Activated naive CD4-positive, alpha-beta T cell treated with anti-CD3 and anti-CD28 coated beads, Interleukin-2, amount 50 U/mL, for 72 hours (primary cell): Measurements from ENCODE around the gene KCNMB4. TPM values are rescaled to one million over a fixed set of nuclear protein-coding genes. Genes with fewer than 3 reads are reported as not detected.
"Not testable (repeated sequence)": the region's sequence is repeated elsewhere in the genome, so short reads cannot be mapped to it uniquely, and the experiment has no call there.

Source experiments
- ATAC-seq, 2 donors: fragments of 150-1000 bp; cut with Tn5 transposase; 2 replicates each; pipeline ENCODE4 v1.10.0; 2021; ENCODE audit warnings: mild to moderate bottlenecking in 2 of 2, moderate library complexity in 2 of 2
- DNase-seq, 2 donors: peaks; one replicate each; pipeline ENCODE4 v3.0.0; 2021 to 2022; ENCODE audit warnings: low spot score in 2 of 2
- H3K27ac Mint-ChIP-seq, 2 donors: one replicate each; pipeline ENCODE4 v1.8.0; 2022; ENCODE audit warnings: mild to moderate bottlenecking in 2 of 2, mixed read lengths in 2 of 2
- H3K36me3 Mint-ChIP-seq, 2 donors: one replicate each; pipeline ENCODE4 v1.8.0; 2022; ENCODE audit warnings: mixed read lengths in 2 of 2
- H3K9me3 Mint-ChIP-seq, 2 donors: one replicate each; pipeline ENCODE4 v1.8.0; 2022; ENCODE audit warnings: mixed read lengths in 2 of 2
- total RNA-seq, 2 donors: library from RNA; stranded (reverse); gene quantifications; one replicate each; pipeline ENCODE4 v1.2.3, GENCODE V29; 2022

The KCNMB4 gene
- total RNA-seq, 2 donors from 2014 or later = 1.0 to 1.3 TPM

GRCh38 chr12:70364695-70365397, 1.2 kb upstream of the KCNMB4 start:
- Mint-ChIP-seq H3K9me3 (no peaks in the 10 kb centered on the region), H3K27ac (no peak overlapping the region), H3K36me3 (peaks cover 0 to 9% of the 10 kb centered on the region in 2 donors)
- ATAC-seq (no peak), DNase-seq (no peak)

- H3K27ac Mint-ChIP-seq = no peak overlapping the region
- ATAC-seq (no peak), DNase-seq (no peak)
- peaks cover 0 to 9% of the 10 kb centered on the region in 2 donors for H3K36me3 Mint-ChIP-seq
- H3K9me3 Mint-ChIP-seq = no peaks in the 10 kb centered on the region
Observed at GRCh38 chr12:70365398-70365647, 767 bp upstream of the KCNMB4 start.

GRCh38 chr12:70366581-70367257, 629 bp downstream of the KCNMB4 start:
- ATAC-seq (peak; percentile 41 to 57), DNase-seq (peak; percentile 53 to 61)
- peak overlapping the region in 1 of 2 donors; percentile 88 for H3K27ac Mint-ChIP-seq
- peaks cover 0 to 11% of the 10 kb centered on the region in 2 donors for H3K36me3 Mint-ChIP-seq
- no peaks in the 10 kb centered on the region for H3K9me3 Mint-ChIP-seq

GRCh38 chr12:70367258-70368141, 1.4 kb downstream of the KCNMB4 start:
- no peak for ATAC-seq
- H3K27ac Mint-ChIP-seq = peak overlapping the region in 1 of 2 donors; percentile 88
- H3K9me3 Mint-ChIP-seq = no peaks in the 10 kb centered on the region

GRCh38 chr12:70372881-70373280, 6.8 kb downstream of the KCNMB4 start:
- H3K27ac Mint-ChIP-seq = no peak overlapping the region
- peaks cover under 1 to 9% of the 10 kb centered on the region in 2 donors for H3K36me3 Mint-ChIP-seq
- ATAC-seq (no peak), DNase-seq (no peak)
- H3K9me3 Mint-ChIP-seq = no peaks in the 10 kb centered on the region

More at GRCh38 chr12:70367258-70368141, 1.4 kb downstream of the KCNMB4 start:
- no peak for DNase-seq
- H3K36me3 Mint-ChIP-seq = peaks cover 0 to 18% of the 10 kb centered on the region in 2 donors

GRCh38 chr12:70379846-70380245, 13.8 kb downstream of the KCNMB4 start:
- no peak overlapping the region for H3K27ac Mint-ChIP-seq

GRCh38 chr12:70383484-70383883, 17.4 kb downstream of the KCNMB4 start:
- ATAC-seq (no peak), DNase-seq (no peak)
- H3K36me3 Mint-ChIP-seq = peaks cover 0 to 10% of the 10 kb centered on the region in 2 donors
- H3K9me3 Mint-ChIP-seq = peaks cover 0 to 8% of the 10 kb centered on the region in 2 donors
- H3K27ac Mint-ChIP-seq = peak overlapping the region in 1 of 2 donors; percentile 60

More at GRCh38 chr12:70379846-70380245, 13.8 kb downstream of the KCNMB4 start:
- no peak for DNase-seq
- ATAC-seq = peak; percentile 78 to 96
- Mint-ChIP-seq H3K36me3 (peaks cover 4 to 6% of the 10 kb centered on the region in 2 donors), H3K9me3 (peaks cover 4% of the 10 kb centered on the region in 2 donors)

GRCh38 chr12:70383886-70384285, 17.8 kb downstream of the KCNMB4 start:
- Mint-ChIP-seq H3K27ac (peak overlapping the region in 1 of 2 donors; percentile 60), H3K9me3 (peaks cover 0 to 8% of the 10 kb centered on the region in 2 donors), H3K36me3 (peaks cover 0 to 10% of the 10 kb centered on the region in 2 donors)
- DNase-seq (no peak), ATAC-seq (no peak)

- Mint-ChIP-seq H3K9me3 (peaks cover 4% of the 10 kb centered on the region in 2 donors), H3K27ac (no peak overlapping the region), H3K36me3 (peaks cover 0 to 5% of the 10 kb centered on the region in 2 donors)
- no peak for DNase-seq
- no peak for ATAC-seq
Observed at GRCh38 chr12:70386771-70387170, 20.7 kb downstream of the KCNMB4 start.

- no peak for ATAC-seq
- H3K36me3 Mint-ChIP-seq = peaks cover 0 to 5% of the 10 kb centered on the region in 2 donors
- H3K27ac Mint-ChIP-seq = no peak overlapping the region
- DNase-seq = no peak
- H3K9me3 Mint-ChIP-seq = peaks cover 4% of the 10 kb centered on the region in 2 donors
Observed at GRCh38 chr12:70389678-70390077, 23.6 kb downstream of the KCNMB4 start.

GRCh38 chr12:70392631-70393030, 26.5 kb downstream of the KCNMB4 start:
- not testable (repeated sequence) for H3K36me3 Mint-ChIP-seq, H3K9me3 Mint-ChIP-seq, DNase-seq, H3K27ac Mint-ChIP-seq, ATAC-seq

GRCh38 chr12:70393787-70394499, 27.9 kb downstream of the KCNMB4 start:
- no peak for ATAC-seq
- Mint-ChIP-seq H3K27ac (peak overlapping the region in 1 of 2 donors; percentile 33), H3K9me3 (peaks cover 0 to 4% of the 10 kb centered on the region in 2 donors), H3K36me3 (no peaks in the 10 kb centered on the region)
- no peak for DNase-seq

- DNase-seq = no peak
- H3K36me3 Mint-ChIP-seq = peaks cover 0 to 6% of the 10 kb centered on the region in 2 donors
- no peaks in the 10 kb centered on the region for H3K9me3 Mint-ChIP-seq
- ATAC-seq = no peak
- no peak overlapping the region for H3K27ac Mint-ChIP-seq
Observed at GRCh38 chr12:70398002-70398401, 31.9 kb downstream of the KCNMB4 start.

- H3K27ac Mint-ChIP-seq = no peak overlapping the region
- no peak for DNase-seq
- H3K9me3 Mint-ChIP-seq = no peaks in the 10 kb centered on the region
- peaks cover 0 to 6% of the 10 kb centered on the region in 2 donors for H3K36me3 Mint-ChIP-seq
- no peak for ATAC-seq
Observed at GRCh38 chr12:70398862-70399261, 32.8 kb downstream of the KCNMB4 start.

- no peak for ATAC-seq
Observed at GRCh38 chr12:70399311-70399710, 33.2 kb downstream of the KCNMB4 start.

GRCh38 chr12:70400124-70400523, 34.0 kb downstream of the KCNMB4 start:
- no peak for ATAC-seq
- no peak overlapping the region for H3K27ac Mint-ChIP-seq
- peaks cover 0 to 6% of the 10 kb centered on the region in 2 donors for H3K36me3 Mint-ChIP-seq
- no peak for DNase-seq
- H3K9me3 Mint-ChIP-seq = no peaks in the 10 kb centered on the region

More at GRCh38 chr12:70399311-70399710, 33.2 kb downstream of the KCNMB4 start:
- Mint-ChIP-seq H3K36me3 (peaks cover 0 to 6% of the 10 kb centered on the region in 2 donors), H3K27ac (no peak overlapping the region), H3K9me3 (no peaks in the 10 kb centered on the region)
- DNase-seq = no peak
